NB4 (cell line): ENCODE results near the gene MAP3K20.

Experiments used
- MAX ChIP-seq: IDR thresholded peaks from 2 replicates; pipeline ENCODE4 v1.6.1; 2011; ENCODE audit warnings: low read depth, low read length
- POLR2A ChIP-seq: IDR thresholded peaks from 2 replicates; pipeline ENCODE4 v1.6.1; 2011; ENCODE audit warnings: mild to moderate bottlenecking; ENCODE audit not compliant: insufficient read length; ENCODE audit errors: extremely low read depth

- no peak for TF ChIP-seq MAX
- no peak for TF ChIP-seq POLR2A
Observed at GRCh38 chr2:173043897-173044519, 31.6 kb upstream of the MAP3K20 start.
